ENCODE measurements around the gene FRMD4B. TPM values are rescaled to one million over a fixed set of nuclear protein-coding genes. Genes with fewer than 3 reads are reported as not detected.

FRMD4B gene
- total RNA-seq, 6 donors from 2014 or later, result 48.0 to 136 (median 62.8) TPM

DNA sequence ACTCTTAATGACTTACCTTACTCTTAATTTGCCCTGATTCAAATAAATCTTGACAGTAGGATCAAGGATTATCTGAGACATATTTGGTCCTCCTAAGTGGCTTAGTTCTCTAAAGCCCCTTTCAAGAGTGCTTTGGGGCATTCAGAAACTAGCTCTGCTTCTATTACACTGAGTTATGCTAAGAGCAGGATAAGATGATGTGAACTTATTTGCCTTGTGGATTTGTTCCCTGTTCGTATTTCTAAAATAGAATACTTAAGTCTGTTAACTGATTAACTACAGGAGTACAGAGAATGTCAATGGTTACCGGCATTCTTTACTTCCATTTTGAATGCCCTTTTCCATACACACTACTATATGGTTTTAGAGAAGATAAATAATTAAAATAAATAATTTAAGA, 14.8 kb upstream of the FRMD4B start:
- no peak for DNase-seq
- 67 to 73% methylated on average over 2 of the region's 2 CpGs for WGBS, 2 donors
- Histone ChIP-seq H3K9me3 (peaks cover 0 to 4% (median 0%) of the 10 kb centered on the region in 4 donors), H3K4me3 (no peak overlapping the region), H3K27ac (peak overlapping the region in 3 of 4 donors; percentile 23 to 57 (median 31)), H3K27me3 (no peaks in the 10 kb centered on the region), H3K36me3 (no peaks in the 10 kb centered on the region), H3K4me1 (peaks cover 0 to 15% (median 9%) of the 10 kb centered on the region in 4 donors)
- ATAC-seq (ENCODE audit: low FRiP score in 2 of 2), result peak in 1 of 2 donors; percentile 72
- TF ChIP-seq, protein P1, sequence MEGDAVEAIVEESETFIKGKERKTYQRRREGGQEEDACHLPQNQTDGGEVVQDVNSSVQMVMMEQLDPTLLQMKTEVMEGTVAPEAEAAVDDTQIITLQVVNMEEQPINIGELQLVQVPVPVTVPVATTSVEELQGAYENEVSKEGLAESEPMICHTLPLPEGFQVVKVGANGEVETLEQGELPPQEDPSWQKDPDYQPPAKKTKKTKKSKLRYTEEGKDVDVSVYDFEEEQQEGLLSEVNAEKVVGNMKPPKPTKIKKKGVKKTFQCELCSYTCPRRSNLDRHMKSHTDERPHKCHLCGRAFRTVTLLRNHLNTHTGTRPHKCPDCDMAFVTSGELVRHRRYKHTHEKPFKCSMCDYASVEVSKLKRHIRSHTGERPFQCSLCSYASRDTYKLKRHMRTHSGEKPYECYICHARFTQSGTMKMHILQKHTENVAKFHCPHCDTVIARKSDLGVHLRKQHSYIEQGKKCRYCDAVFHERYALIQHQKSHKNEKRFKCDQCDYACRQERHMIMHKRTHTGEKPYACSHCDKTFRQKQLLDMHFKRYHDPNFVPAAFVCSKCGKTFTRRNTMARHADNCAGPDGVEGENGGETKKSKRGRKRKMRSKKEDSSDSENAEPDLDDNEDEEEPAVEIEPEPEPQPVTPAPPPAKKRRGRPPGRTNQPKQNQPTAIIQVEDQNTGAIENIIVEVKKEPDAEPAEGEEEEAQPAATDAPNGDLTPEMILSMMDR (IDR thresholded peaks at IDR 0.05), result no peak
- TF ChIP-seq EP300 (IDR thresholded peaks at IDR 0.05), result peak in 1 of 4 donors; percentile 67

DNA sequence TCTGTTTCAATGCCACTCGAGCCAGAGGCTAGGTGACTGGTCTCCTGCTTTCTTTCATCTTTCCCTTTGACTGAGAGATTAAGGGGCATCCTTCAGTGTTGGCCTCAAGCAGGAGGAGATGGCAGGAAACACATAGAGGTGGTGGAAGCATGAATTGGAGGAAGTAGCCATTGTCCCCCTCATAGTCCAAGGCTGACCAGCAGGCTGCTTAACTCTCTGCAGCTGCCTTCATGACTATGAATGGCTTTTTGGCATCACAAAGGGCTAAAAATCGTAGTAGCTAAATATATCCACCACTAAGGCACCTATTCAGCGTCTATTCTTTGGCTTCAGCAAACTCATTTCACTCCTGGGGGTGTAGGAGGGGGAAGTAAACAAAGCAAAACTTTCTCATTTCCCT, 7.0 kb upstream of the FRMD4B start:
- ATAC-seq (ENCODE audit: low FRiP score in 2 of 2), result no peak
- no peak overlapping the region for H3K4me3 ChIP-seq
- H3K9me3 ChIP-seq, result no peaks in the 10 kb centered on the region
- no peak overlapping the region for H3K27ac ChIP-seq
- H3K27me3 ChIP-seq, result no peaks in the 10 kb centered on the region
- 79% methylated on average over 3 of the region's 3 CpGs for WGBS, 2 donors
- no peak for DNase-seq
- peaks cover 0 to 10% (median 7%) of the 10 kb centered on the region in 4 donors for H3K4me1 ChIP-seq
- TF ChIP-seq, protein P1 (IDR thresholded peaks at IDR 0.05), result no peak
- TF ChIP-seq POLR2AphosphoS5 (IDR thresholded peaks at IDR 0.05) (no peak), EP300 (IDR thresholded peaks at IDR 0.05) (no peak), POLR2A (IDR thresholded peaks at IDR 0.05) (no peak)
- no peaks in the 10 kb centered on the region for H3K36me3 ChIP-seq

DNA sequence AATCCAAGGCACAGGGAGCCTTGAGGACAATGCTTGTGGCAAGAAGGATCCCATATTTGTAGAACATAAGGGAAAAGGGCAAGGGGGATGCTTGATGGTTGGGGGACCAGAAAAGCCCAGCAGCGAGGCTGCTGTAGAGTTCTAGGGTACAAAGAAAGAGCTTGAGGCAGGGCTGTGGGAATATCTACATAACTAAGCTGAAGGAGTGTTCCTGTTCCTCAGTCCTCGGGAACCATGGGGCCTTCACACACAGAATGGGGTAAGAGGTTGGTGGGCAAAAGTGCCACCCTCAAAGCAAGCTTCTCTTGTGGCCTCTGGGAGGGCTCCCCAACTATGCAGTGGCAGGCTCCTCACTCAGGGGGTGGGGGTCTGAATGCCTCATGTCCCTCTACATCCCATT, 6.5 kb upstream of the FRMD4B start:
- ATAC-seq (ENCODE audit: low FRiP score in 2 of 2) (no peak), DNase-seq (no peak)
- Histone ChIP-seq H3K27me3 (no peaks in the 10 kb centered on the region), H3K27ac (no peak overlapping the region), H3K36me3 (no peaks in the 10 kb centered on the region), H3K4me1 (peaks cover 0 to 10% (median 7%) of the 10 kb centered on the region in 4 donors), H3K4me3 (no peak overlapping the region), H3K9me3 (no peaks in the 10 kb centered on the region)
- no peak for TF ChIP-seq POLR2A (IDR thresholded peaks at IDR 0.05)
- 83 to 96% methylated on average over 2 of the region's 2 CpGs for WGBS, 2 donors

DNA sequence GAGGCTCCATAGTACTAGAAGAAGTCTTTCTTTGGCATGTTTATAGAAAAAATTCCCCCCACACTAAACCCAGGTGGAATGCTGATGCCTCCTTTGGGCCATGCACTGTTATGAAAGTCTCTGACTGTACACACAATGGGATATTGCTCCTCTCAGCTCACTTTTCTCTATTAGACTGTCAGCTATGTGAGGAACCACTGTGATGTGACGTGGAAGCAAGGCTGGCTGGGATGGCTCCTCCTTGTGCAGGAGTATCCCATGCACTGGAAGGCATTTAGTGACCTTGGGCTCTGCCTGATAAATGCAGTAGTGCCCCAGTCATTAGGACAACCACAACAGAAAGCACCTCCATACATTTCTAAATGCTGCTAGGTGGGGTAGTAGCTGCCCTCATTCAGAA, 5.7 kb upstream of the FRMD4B start:
- H3K9me3 ChIP-seq, result no peaks in the 10 kb centered on the region
- 80 to 95% methylated on average over 1 of the region's 1 CpG for WGBS, 2 donors

DNA sequence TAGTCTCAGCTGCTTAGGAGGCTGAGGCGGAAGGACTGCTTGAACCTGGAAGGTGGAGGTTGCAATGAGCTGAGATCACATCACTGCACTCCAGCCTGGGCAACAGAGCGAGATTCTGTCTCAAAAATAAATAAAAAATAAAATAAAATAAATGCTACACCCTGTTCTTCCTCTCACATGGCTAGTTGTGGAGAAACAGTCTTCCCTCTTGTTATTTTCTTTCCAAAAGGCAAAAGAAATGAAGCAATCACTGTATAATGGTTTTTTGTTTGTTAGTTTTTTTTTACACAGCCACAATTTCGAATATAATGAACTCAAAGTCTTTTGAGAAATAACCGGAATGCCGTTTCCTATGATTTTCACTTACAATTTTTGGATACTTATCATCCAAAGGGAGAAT, 4.9 kb upstream of the FRMD4B start:
- WGBS, 2 donors, result 94 to 97% methylated on average over 5 of the region's 5 CpGs
- no peaks in the 10 kb centered on the region for H3K27me3 ChIP-seq
- DNase-seq (no peak), ATAC-seq (ENCODE audit: low FRiP score in 2 of 2) (no peak)
- H3K36me3 ChIP-seq, result no peaks in the 10 kb centered on the region
- H3K4me3 ChIP-seq, result no peak overlapping the region
- no peak overlapping the region for H3K27ac ChIP-seq
- peaks cover 6 to 22% (median 17%) of the 10 kb centered on the region in 4 donors for H3K4me1 ChIP-seq
- TF ChIP-seq, protein P1 (IDR thresholded peaks at IDR 0.05), result no peak
- TF ChIP-seq POLR2A (IDR thresholded peaks at IDR 0.05) (no peak), EP300 (IDR thresholded peaks at IDR 0.05) (no peak), POLR2AphosphoS5 (IDR thresholded peaks at IDR 0.05) (no peak)
- no peaks in the 10 kb centered on the region for H3K9me3 ChIP-seq

More for the DNA sequence above, 5.7 kb upstream of the FRMD4B start:
- no peak overlapping the region for H3K4me3 ChIP-seq
- peaks cover 3 to 14% (median 11%) of the 10 kb centered on the region in 4 donors for H3K4me1 ChIP-seq
- H3K27ac ChIP-seq, result no peak overlapping the region
- no peak for ATAC-seq (ENCODE audit: low FRiP score in 2 of 2)
- DNase-seq, result no peak
- TF ChIP-seq, protein P1 (IDR thresholded peaks at IDR 0.05), result no peak
- TF ChIP-seq POLR2AphosphoS5 (IDR thresholded peaks at IDR 0.05), result no peak
- no peak for TF ChIP-seq EP300 (IDR thresholded peaks at IDR 0.05)
- no peak for TF ChIP-seq POLR2A (IDR thresholded peaks at IDR 0.05)
- no peaks in the 10 kb centered on the region for H3K27me3 ChIP-seq
- no peaks in the 10 kb centered on the region for H3K36me3 ChIP-seq

Data from upper lobe of left lung (tissue), 6 donors.